ENCODE data around the gene PPP1CA. TPM values are rescaled to one million over a fixed set of nuclear protein-coding genes. Genes with fewer than 3 reads are reported as not detected.

The PPP1CA gene
- total RNA-seq, 1 donor from 2014 or later, result 159 TPM

DNA sequence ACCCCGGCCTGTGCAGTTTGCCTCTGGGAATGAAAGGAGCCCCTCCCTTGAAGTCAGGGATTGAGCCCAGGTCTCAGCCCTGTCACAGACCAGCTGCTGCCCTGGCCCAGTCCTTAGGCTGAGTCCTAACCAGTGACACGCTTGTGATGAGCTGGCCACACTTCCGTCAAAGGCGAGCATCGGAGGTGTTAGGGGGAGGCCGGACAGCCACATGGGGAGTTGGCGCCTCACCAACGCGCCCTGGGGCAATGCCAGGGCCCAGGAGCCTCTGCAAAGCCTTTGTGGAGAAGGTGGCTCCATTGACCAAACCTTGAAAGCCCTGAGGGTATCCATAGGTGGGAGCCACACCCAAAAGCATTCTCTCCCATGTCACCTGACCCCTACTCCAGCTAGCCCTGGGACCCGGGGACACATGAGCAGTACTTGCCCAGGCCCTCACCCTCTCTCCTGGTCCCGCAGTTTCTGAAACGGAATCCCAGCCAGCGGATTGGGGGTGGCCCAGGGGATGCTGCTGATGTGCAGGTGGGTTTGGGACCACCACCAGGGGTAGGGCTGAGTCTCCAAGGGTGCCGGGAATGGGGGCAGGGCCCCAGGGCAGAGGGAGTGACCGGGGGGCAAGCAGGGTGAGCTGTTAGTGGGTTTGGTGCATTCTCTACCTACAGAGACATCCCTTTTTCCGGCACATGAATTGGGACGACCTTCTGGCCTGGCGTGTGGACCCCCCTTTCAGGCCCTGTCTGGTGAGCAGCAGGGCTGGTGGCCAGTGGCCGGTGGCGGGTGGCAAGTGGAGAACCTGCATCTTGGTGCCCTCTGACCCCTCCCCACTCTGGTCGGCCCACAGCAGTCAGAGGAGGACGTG, 32.1 kb upstream of the PPP1CA start:
- Histone ChIP-seq H3K4me3 (ENCODE audit: insufficient read depth, low read depth, low read length) (no peak overlapping the region), H3K9me3 (ENCODE audit: insufficient read depth, low read depth, low read length) (no peaks in the 10 kb centered on the region), H3K79me2 (ENCODE audit: insufficient read depth, low read length) (peaks cover 21% of the 10 kb centered on the region), H3K27me3 (ENCODE audit: insufficient read depth, low read length) (no peaks in the 10 kb centered on the region), H4K20me1 (ENCODE audit: insufficient read depth, low read length) (peaks cover 3% of the 10 kb centered on the region), H3K4me1 (ENCODE audit: insufficient read depth, low read length) (peaks cover 22% of the 10 kb centered on the region), H3K27ac (ENCODE audit: low read depth, low read length) (no peak overlapping the region), H3K36me3 (ENCODE audit: insufficient read depth, low read length) (peaks cover 8% of the 10 kb centered on the region), H2AFZ (ENCODE audit: low read depth, low read length) (no peak overlapping the region), H3K4me2 (ENCODE audit: low read length) (no peak overlapping the region), H3K9ac (ENCODE audit: low read length) (no peak overlapping the region)
- Mint-ChIP-seq H3K9me3 (ENCODE audit: unreplicated experiment) (no peaks in the 10 kb centered on the region), H3K36me3 (ENCODE audit: low read depth, unreplicated experiment) (peaks cover 8% of the 10 kb centered on the region), H3K4me3 (ENCODE audit: unreplicated experiment) (no peak overlapping the region), H3K4me1 (ENCODE audit: low read depth, unreplicated experiment) (peaks cover 3% of the 10 kb centered on the region), H3K27me3 (ENCODE audit: low read depth, unreplicated experiment) (no peaks in the 10 kb centered on the region), H3K27ac (ENCODE audit: unreplicated experiment) (no peak overlapping the region)
- no peak for FAIRE-seq
- no peak for TF ChIP-seq EZH2 (IDR thresholded peaks at IDR 0.05; ENCODE audit: insufficient read depth, low read length)
- no peak for DNase-seq (ENCODE audit: low read depth)

DNA sequence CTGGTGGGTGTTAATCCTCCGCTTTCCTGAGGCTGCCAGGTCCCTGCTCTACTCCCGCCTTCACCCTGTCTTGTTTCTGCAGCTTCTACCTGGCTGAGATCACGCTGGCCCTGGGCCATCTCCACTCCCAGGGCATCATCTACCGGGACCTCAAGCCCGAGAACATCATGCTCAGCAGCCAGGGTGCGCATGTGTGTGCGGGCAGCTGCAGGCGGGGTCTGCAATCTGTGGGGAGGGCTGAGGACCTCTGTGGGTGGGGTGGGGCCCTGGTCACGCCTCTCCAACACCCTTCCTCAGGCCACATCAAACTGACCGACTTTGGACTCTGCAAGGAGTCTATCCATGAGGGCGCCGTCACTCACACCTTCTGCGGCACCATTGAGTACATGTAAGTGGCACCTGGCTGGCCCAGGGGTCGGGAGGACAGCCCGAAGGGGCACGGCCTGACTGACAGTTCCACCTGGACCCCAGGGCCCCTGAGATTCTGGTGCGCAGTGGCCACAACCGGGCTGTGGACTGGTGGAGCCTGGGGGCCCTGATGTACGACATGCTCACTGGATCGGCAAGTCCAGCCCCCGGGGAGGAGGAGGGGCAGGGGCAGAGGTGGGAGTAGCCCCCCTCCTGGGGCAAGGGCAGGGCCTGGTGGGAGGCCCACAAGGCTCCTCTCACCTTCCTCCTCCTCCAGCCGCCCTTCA, 31.1 kb upstream of the PPP1CA start:
- H3K4me3 ChIP-seq (ENCODE audit: insufficient read depth, low read depth, low read length), result no peak overlapping the region
- H3K4me1 Mint-ChIP-seq (ENCODE audit: low read depth, unreplicated experiment), result peaks cover 2% of the 10 kb centered on the region
- H3K9ac ChIP-seq (ENCODE audit: low read length), result no peak overlapping the region
- H3K36me3 ChIP-seq (ENCODE audit: insufficient read depth, low read length), result peaks cover 8% of the 10 kb centered on the region
- H3K36me3 Mint-ChIP-seq (ENCODE audit: low read depth, unreplicated experiment), result peaks cover 8% of the 10 kb centered on the region
- H3K27me3 Mint-ChIP-seq (ENCODE audit: low read depth, unreplicated experiment), result no peaks in the 10 kb centered on the region
- DNase-seq (ENCODE audit: low read depth) (no peak), FAIRE-seq (no peak)
- H3K4me3 Mint-ChIP-seq (ENCODE audit: unreplicated experiment), result no peak overlapping the region
- no peak overlapping the region for H3K27ac ChIP-seq (ENCODE audit: low read depth, low read length)
- peaks cover 23% of the 10 kb centered on the region for H3K4me1 ChIP-seq (ENCODE audit: insufficient read depth, low read length)
- no peak for TF ChIP-seq EZH2 (IDR thresholded peaks at IDR 0.05; ENCODE audit: insufficient read depth, low read length)
- TF ChIP-seq, protein P1, sequence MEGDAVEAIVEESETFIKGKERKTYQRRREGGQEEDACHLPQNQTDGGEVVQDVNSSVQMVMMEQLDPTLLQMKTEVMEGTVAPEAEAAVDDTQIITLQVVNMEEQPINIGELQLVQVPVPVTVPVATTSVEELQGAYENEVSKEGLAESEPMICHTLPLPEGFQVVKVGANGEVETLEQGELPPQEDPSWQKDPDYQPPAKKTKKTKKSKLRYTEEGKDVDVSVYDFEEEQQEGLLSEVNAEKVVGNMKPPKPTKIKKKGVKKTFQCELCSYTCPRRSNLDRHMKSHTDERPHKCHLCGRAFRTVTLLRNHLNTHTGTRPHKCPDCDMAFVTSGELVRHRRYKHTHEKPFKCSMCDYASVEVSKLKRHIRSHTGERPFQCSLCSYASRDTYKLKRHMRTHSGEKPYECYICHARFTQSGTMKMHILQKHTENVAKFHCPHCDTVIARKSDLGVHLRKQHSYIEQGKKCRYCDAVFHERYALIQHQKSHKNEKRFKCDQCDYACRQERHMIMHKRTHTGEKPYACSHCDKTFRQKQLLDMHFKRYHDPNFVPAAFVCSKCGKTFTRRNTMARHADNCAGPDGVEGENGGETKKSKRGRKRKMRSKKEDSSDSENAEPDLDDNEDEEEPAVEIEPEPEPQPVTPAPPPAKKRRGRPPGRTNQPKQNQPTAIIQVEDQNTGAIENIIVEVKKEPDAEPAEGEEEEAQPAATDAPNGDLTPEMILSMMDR (IDR thresholded peaks at IDR 0.05; ENCODE audit: insufficient read depth, low read depth, low read length), result no peak
- H3K4me2 ChIP-seq (ENCODE audit: low read length), result no peak overlapping the region
- no peaks in the 10 kb centered on the region for H3K9me3 ChIP-seq (ENCODE audit: insufficient read depth, low read depth, low read length)
- no peaks in the 10 kb centered on the region for H3K27me3 ChIP-seq (ENCODE audit: insufficient read depth, low read length)
- no peak overlapping the region for H3K27ac Mint-ChIP-seq (ENCODE audit: unreplicated experiment)
- peaks cover 3% of the 10 kb centered on the region for H4K20me1 ChIP-seq (ENCODE audit: insufficient read depth, low read length)
- H2AFZ ChIP-seq (ENCODE audit: low read depth, low read length), result no peak overlapping the region
- peaks cover 26% of the 10 kb centered on the region for H3K79me2 ChIP-seq (ENCODE audit: insufficient read depth, low read length)
- no peaks in the 10 kb centered on the region for H3K9me3 Mint-ChIP-seq (ENCODE audit: unreplicated experiment)

GRCh38 chr11:67431346-67432249, 29.9 kb upstream of the PPP1CA start:
- H3K27me3 Mint-ChIP-seq (ENCODE audit: low read depth, unreplicated experiment), result no peaks in the 10 kb centered on the region
- H3K27ac Mint-ChIP-seq (ENCODE audit: unreplicated experiment), result peak overlapping the region; percentile 15
- Histone ChIP-seq H3K27me3 (ENCODE audit: insufficient read depth, low read length) (no peaks in the 10 kb centered on the region), H2AFZ (ENCODE audit: low read depth, low read length) (no peak overlapping the region), H3K9me3 (ENCODE audit: insufficient read depth, low read depth, low read length) (no peaks in the 10 kb centered on the region), H3K9ac (ENCODE audit: low read length) (no peak overlapping the region), H3K27ac (ENCODE audit: low read depth, low read length) (no peak overlapping the region), H4K20me1 (ENCODE audit: insufficient read depth, low read length) (peaks cover 3% of the 10 kb centered on the region), H3K79me2 (ENCODE audit: insufficient read depth, low read length) (peaks cover 26% of the 10 kb centered on the region), H3K36me3 (ENCODE audit: insufficient read depth, low read length) (peaks cover 8% of the 10 kb centered on the region), H3K4me1 (ENCODE audit: insufficient read depth, low read length) (peaks cover 19% of the 10 kb centered on the region), H3K4me3 (ENCODE audit: insufficient read depth, low read depth, low read length) (no peak overlapping the region), H3K4me2 (ENCODE audit: low read length) (no peak overlapping the region)
- DNase-seq (ENCODE audit: low read depth) (no peak), FAIRE-seq (no peak)
- H3K36me3 Mint-ChIP-seq (ENCODE audit: low read depth, unreplicated experiment), result peaks cover 8% of the 10 kb centered on the region
- H3K4me1 Mint-ChIP-seq (ENCODE audit: low read depth, unreplicated experiment), result peaks cover 2% of the 10 kb centered on the region
- TF ChIP-seq, protein P1 (IDR thresholded peaks at IDR 0.05; ENCODE audit: insufficient read depth, low read depth, low read length), result no peak
- no peak for TF ChIP-seq EZH2 (IDR thresholded peaks at IDR 0.05; ENCODE audit: insufficient read depth, low read length)
- peak overlapping the region; percentile 45 for H3K4me3 Mint-ChIP-seq (ENCODE audit: unreplicated experiment)
- no peaks in the 10 kb centered on the region for H3K9me3 Mint-ChIP-seq (ENCODE audit: unreplicated experiment)
